GM18502 (cell line): ENCODE data around the gene ADM.
"Not testable (repeated sequence)": the region's sequence is repeated elsewhere in the genome, so short reads cannot be mapped to it uniquely, and the experiment has no call there.

ENCODE experiments used
- ATAC-seq: cut with Tn5 transposase; IDR thresholded peaks from one replicate; pipeline ENCODE4 v1.9.1; 2021; ENCODE audit warnings: mild to moderate bottlenecking; ENCODE audit not compliant: unreplicated experiment, poor library complexity

ADM gene

DNA sequence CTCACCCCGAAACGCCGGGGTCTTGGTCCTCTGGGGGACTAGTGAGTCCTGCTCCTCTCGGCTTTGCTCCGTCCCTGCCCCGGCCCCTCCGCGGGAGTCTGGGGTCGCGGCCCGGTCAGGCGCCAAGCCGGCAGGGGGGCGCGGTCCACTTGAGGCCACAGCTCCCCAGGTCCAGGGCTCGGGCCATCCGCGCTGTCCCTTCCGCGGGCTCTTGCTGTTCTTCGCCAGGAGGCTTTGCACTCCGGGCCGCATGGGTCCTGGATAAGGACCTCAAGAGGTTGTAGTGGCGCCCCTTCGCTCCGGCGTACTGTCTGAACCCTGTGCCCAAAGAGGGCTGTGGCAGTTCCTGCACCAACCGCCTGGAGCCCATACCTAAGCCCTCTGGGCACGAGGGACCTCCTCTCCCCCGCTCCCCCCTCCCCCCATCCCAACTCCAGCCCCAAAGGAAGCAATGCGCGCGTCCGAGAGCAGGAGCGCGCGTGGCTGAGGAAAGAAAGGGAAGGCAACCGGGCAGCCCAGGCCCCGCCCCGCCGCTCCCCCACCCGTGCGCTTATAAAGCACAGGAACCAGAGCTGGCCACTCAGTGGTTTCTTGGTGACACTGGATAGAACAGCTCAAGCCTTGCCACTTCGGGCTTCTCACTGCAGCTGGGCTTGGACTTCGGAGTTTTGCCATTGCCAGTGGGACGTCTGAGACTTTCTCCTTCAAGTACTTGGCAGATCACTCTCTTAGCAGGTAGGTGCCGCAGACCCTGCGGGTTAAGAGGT lies at the start of gene ADM:
ADM (plus strand) TSS at position 579 of the 767 bp plus-strand sequence. CDS start 628 bp downstream, outside the sequence.
- no peak for ATAC-seq

DNA sequence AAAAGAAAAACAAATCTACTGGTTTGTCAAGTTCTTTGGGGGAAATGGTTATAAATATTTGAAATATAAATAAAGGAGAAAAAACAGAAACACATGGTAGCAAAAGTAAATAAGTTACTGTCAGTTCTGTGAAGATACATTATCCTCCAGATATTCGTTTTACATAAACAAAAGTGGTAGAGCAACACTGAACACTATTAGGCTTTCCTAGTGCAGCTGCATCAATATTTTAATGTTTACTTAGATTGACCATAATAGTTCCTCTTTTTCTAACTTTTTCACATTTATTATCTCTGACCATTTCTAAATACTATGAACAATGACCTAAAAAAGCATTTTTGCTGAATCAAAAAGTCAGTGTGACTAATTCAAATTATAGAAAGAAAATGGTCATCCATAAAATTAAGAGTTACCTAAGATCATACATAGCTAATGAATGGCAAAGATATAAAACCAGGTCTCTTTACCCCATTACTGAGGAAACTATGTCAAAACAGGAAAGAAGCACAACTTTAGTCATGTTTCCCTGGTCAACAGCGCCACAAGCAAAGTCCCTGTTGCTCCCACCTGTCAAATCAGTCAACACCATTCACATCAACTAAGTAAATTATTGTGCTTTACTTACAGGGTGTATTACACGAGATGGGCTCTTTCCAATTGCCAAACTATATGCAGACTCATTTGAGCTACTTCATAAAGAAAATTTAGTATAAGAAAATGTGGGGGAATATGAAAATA lies 49.3 kb upstream of the ADM start:
- no peak for ATAC-seq

- no peak for ATAC-seq
These were observed 47.4 kb upstream of the ADM start for GRCh38 chr11:10257478-10257877.

DNA sequence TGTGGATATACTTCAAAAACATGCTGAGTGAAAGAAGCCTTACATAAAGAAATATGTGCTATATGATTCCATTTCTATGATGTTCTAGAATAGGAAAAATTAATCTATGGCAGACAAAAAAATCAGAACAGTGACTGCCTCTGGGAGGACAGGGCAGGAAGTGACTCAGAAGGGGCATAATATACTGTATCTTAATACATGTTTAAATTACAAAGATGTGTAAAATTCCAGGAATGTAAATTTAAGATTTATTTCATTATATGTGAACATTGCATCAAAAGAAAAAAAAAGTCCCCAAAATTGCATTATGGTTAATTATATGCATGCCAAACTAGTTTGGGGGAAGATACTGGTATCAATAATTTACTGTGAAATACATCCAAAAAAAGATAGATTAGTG lies 43.1 kb upstream of the ADM start:
- no peak for ATAC-seq

DNA sequence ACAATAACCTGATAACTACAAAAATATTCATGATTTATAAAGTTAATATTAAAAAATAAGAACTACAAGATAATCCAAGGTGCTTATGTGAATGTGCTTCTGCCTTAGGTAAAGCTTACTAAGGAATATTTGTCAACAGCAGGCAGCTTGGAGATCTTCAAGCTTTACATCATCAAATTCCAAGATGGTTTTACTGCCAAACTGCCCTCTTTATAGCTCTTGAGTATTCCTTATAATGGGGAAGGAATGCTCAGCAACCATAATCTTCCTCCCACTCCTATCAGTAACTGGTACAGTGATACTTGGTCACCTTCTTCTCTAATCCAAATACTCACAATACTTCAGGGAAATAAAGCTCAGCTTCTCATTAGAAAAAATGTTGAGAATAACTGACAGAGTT lies 40.9 kb upstream of the ADM start:
- no peak for ATAC-seq

- ATAC-seq, result not testable (repeated sequence)
These were observed 40.2 kb upstream of the ADM start for GRCh38 chr11:10264716-10265115.

GRCh38 chr11:10265936-10266335 lies 38.9 kb upstream of the ADM start:
- ATAC-seq, result no peak

DNA sequence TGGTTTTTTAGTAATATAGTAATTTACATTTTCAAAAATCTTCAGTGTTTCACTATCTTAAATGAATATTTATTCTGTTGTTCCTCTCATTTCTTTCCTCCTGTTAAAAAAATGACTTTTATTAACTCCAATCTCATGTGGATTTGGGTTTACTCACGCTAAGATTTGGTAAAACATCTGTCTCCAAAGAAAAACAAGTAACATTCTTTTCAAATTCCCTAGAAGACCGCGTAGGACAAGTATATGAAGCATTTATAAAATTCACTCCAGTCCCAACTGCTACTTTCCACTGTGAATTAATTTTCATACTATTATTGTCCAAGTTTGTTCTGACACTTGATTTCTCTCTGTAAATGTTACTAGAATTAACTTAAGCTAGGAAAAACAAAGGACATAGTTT lies 37.1 kb upstream of the ADM start:
- ATAC-seq, result no peak

DNA sequence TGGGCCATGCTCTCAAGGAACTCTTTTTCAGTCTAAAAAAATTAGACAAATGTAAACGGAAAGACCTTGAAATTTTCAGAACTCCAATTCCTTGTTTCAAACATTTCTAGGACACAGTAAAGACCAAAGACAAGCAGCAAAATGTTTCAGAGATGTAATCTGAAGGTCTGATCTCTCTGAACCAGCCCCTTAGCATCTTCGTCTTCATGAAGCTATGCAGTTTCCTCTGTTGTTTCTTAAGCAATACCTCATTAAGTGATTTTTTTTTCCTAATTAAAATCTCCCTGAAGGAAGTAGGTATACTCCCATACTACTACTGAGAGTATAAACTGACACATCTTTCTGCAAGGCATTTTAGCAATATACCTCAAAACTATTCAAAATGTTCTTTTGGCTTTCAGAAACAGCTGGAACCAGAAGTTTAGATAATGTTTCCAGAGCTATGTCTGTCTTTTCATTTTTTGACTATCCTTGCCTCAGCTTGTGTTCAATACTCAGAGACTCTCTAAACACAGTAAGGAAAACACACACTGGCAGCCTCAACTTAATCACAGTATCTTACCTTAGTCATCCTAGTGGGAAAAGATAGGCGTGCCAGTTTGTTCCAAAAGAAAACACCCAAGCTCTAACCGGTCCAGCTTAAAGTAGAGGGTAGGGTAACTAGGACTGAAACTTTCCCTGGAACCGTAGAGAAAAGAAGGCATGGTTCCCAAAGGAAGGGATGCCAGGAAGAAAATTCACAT lies 36.0 kb upstream of the ADM start:
- no peak for ATAC-seq

- no peak for ATAC-seq
These were observed 32.7 kb upstream of the ADM start for GRCh38 chr11:10272132-10272531.

DNA sequence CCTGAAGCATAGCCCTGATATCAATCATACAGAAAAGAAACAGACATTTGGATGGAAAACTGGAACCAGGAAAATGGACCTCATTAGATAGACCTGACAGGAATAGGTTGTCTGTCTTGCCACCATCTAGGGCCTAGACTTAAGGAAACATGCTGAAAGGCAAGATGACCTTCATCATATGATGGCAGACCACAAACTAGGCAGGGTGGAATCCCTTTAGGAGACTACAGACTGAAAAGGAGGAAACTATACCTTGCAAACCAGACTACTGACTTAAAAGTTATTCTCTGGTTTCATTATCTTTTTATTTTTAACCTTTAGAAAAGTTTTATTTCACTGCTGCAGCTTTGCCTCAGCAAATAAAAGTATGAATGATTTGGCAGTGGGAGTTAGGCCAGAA lies 31.1 kb upstream of the ADM start:
- no peak for ATAC-seq

DNA sequence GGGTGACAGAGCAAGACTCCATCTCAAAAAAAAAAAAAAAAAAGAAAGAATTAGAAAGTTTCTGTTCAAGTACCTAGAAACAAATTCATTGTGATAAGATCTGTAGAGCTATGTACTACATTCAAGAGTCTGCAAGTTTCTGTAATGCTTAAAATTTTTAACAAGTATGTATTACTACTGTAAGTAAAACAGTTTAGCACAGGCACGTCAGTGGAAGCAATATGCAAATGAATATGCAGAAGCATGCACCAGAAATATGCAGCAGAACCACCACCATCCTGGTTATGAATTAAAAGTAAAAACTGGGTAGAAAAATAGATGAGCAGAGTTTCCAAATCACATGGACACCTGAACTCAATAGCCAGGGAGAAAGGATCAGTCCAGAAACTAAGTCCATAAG lies 30.1 kb upstream of the ADM start:
- no peak for ATAC-seq

GRCh38 chr11:10275714-10276113 lies 29.2 kb upstream of the ADM start:
- ATAC-seq, result no peak

DNA sequence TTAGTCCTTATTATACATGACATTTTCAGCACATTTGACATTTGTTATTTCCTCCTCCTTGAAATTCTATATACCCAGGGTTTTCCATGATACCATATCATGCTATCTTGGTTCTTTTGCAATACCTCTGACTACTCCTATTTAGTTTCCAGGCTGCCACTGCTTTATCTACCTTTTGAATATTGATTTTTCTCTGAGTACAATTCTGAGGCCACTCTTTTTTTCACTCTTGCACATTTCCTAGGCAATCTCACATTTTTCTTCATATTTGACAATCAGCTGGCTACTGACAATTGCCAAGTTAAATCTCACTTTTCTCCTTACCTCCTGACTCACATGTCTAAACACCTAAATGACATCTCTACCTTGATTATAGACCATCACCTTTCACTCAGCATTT lies 22.8 kb upstream of the ADM start:
- ATAC-seq, result no peak

GRCh38 chr11:10283991-10284390 lies 20.9 kb upstream of the ADM start:
- no peak for ATAC-seq

DNA sequence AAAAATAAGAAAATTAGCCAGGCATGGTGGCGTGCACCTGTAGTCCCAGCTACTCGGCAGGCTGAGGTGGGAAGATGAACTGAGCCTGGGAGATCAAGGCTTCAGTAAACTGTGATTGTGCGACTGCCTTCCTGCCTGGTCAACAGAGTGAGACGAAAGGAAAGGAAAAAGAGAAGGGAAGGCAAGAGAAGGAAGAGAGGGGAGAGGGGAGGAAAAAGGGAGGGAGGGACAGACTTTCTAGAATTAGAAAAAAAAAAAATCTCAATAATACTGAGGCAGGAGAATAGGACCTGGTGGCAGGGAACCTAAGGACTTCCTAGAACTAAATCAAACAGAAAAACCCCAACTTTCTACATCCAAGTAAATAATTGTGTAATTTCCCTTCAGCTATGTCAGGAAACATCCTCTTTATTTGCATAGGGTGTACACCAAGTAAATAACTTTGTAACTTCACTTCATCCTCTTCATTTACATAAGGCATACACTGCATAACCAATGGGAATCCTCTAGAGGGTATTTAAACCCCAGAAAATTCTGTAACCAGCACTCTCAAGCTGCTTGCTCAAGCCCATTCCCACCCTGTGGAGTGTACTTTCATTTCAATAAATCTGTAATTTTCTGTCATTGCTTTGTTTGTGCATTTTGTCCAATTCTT lies 19.6 kb upstream of the ADM start:
- ATAC-seq, result no peak

DNA sequence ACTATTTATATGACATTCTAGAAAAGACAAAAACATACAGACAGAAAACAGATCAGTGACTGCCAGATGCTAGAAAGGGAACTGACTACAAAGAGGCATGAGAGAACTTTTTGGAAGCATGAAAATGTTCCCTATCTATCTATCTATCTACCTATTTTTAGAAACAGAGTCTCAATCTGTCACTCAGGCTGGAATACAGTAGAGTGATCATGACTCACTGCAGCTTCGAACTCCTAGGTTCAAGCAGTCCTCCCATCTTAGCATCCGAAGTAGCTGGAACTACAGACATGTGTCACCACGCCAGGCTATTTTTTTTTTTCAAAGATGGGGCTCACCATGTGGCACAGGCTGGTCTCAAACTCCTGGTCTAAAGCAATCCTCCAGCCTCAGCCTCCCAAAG lies 17.7 kb upstream of the ADM start:
- no peak for ATAC-seq

DNA sequence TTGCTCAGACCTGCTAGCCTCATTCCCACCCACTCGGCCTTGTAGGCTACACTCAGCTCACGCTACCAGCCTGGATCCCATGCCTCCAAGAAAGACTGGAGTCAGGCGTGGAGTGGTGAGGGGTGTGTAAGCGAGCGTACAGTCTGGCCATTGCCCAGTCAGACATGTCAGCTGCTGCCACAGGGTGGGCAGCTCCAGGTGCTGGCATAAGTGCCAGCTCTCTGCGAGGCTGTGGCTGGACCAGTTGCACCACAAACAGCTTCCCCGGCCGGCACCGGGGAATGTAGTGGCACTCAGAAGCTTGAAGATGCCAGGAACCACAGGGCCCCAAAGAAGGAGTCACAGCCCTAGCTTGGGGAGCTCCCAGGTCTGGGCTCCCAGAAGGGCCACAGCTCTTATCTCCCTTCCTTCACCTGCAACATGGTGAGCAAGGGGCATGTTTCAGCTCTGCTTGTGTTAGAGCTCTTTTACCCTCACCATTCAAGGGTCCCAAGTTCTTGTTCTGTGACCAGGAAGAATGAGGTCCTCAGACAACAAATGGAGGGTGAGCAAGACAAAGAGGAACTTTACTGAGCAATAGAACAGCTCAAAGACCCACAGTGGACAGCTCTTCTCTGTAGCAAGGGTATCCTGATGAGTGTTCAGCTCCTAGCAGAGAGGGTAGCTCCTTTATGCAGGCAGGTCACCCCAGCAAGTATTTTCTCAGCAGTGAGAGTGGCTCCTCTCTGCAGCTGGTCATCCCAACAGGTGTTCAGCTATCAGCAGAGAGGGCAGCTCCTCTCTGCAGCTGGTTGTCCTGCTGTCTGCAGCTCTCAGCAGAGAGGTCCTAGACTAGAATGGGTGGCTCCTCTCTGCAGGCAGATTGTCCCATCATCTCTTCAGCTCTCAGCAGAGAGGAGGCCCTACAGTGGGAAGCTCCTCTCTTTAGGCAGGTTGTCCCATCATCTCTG lies 16.8 kb upstream of the ADM start:
- no peak for ATAC-seq

GRCh38 chr11:10288881-10289764 lies 15.8 kb upstream of the ADM start:
- no peak for ATAC-seq
